ENCODE measurements around the gene CLCN1. TPM values are rescaled to one million over a fixed set of nuclear protein-coding genes. Genes with fewer than 3 reads are reported as not detected.

Gene CLCN1
- total RNA-seq, 4 donors from 2014 or later, result not detected

GRCh38 chr7:143282124-143282523 is 33.8 kb upstream of the CLCN1 start:
- Histone ChIP-seq H3K27ac (replicated peaks in 1 of 4) (no peak overlapping the region), H3K4me1 (peaks cover 13 to 22% (median 20%) of the 10 kb centered on the region in 4 donors), H3K36me3 (no peaks in the 10 kb centered on the region), H3K9me3 (no peaks in the 10 kb centered on the region), H3K4me3 (no peak overlapping the region), H3K27me3 (no peaks in the 10 kb centered on the region)
- intact Hi-C loops (cut with DNase I), result no loop called here
- TF ChIP-seq EP300 (IDR thresholded peaks at IDR 0.05) (no peak), CTCF (IDR thresholded peaks at IDR 0.05) (no peak), POLR2AphosphoS5 (IDR thresholded peaks at IDR 0.05) (no peak), POLR2A (IDR thresholded peaks at IDR 0.05; ENCODE audit: low read depth) (no peak)
- WGBS, result 95% methylated on average over 8 of the region's 8 CpGs
- DNase-seq (ENCODE audit: extremely low spot score), result no peak

- H3K9me3 ChIP-seq, result no peaks in the 10 kb centered on the region
- no peaks in the 10 kb centered on the region for H3K36me3 ChIP-seq
- H3K4me1 ChIP-seq, result peaks cover 21 to 30% (median 27%) of the 10 kb centered on the region in 4 donors
- H3K4me3 ChIP-seq, result no peak overlapping the region
- intact Hi-C loops (cut with DNase I), result no loop called here
- TF ChIP-seq CTCF (IDR thresholded peaks at IDR 0.05), result no peak
- no peak for TF ChIP-seq POLR2AphosphoS5 (IDR thresholded peaks at IDR 0.05)
- TF ChIP-seq POLR2A (IDR thresholded peaks at IDR 0.05; ENCODE audit: low read depth), result no peak
- TF ChIP-seq EP300 (IDR thresholded peaks at IDR 0.05), result no peak
- 91% methylated on average over 4 of the region's 4 CpGs for WGBS
- no peak overlapping the region for H3K27ac ChIP-seq (replicated peaks in 1 of 4)
- no peak for DNase-seq (ENCODE audit: extremely low spot score)
- no peaks in the 10 kb centered on the region for H3K27me3 ChIP-seq
Observed at GRCh38 chr7:143283381-143283780, 32.5 kb upstream of the CLCN1 start.

- TF ChIP-seq POLR2A (IDR thresholded peaks at IDR 0.05; ENCODE audit: low read depth) (no peak), EP300 (IDR thresholded peaks at IDR 0.05) (no peak), POLR2AphosphoS5 (IDR thresholded peaks at IDR 0.05) (no peak), CTCF (IDR thresholded peaks at IDR 0.05) (no peak)
- Histone ChIP-seq H3K4me3 (no peak within 1 kb of the TSS), H3K36me3 (no peaks in the 10 kb centered on the region), H3K9me3 (no peaks in the 10 kb centered on the region), H3K27ac (replicated peaks in 1 of 4) (no peak within 1 kb of the TSS), H3K4me1 (peaks cover 20 to 31% (median 26%) of the 10 kb centered on the region in 4 donors), H3K27me3 (no peaks in the 10 kb centered on the region)
- DNase-seq (ENCODE audit: extremely low spot score), result no peak
- 77% methylated on average over 12 of the region's 19 CpGs for WGBS
- intact Hi-C loops (cut with DNase I), result no loop called here
Observed at GRCh38 chr7:143284591-143285469, 31.1 kb upstream of the CLCN1 start, which contains the start of gene TMEM139. TMEM139 (plus strand) TSS chr7:143284958; CDS start chr7:143285958, 1,000 bp downstream.

- DNase-seq (ENCODE audit: extremely low spot score), result no peak
- intact Hi-C loops (cut with DNase I), result no loop called here
- TF ChIP-seq POLR2AphosphoS5 (IDR thresholded peaks at IDR 0.05), result no peak
- TF ChIP-seq POLR2A (IDR thresholded peaks at IDR 0.05; ENCODE audit: low read depth), result no peak
- TF ChIP-seq CTCF (IDR thresholded peaks at IDR 0.05), result no peak
- no peak for TF ChIP-seq EP300 (IDR thresholded peaks at IDR 0.05)
- Histone ChIP-seq H3K27ac (replicated peaks in 1 of 4) (no peak overlapping the region), H3K27me3 (no peaks in the 10 kb centered on the region), H3K4me1 (peaks cover 23 to 32% (median 26%) of the 10 kb centered on the region in 4 donors), H3K36me3 (no peaks in the 10 kb centered on the region), H3K9me3 (no peaks in the 10 kb centered on the region), H3K4me3 (no peak overlapping the region)
- WGBS, result 90% methylated on average over 2 of the region's 3 CpGs
Observed at GRCh38 chr7:143285470-143285778, 30.5 kb upstream of the CLCN1 start.

Measured in esophagus muscularis mucosa (tissue), 4 donors.